Measurements from ENCODE around the gene SYK.

DNA sequence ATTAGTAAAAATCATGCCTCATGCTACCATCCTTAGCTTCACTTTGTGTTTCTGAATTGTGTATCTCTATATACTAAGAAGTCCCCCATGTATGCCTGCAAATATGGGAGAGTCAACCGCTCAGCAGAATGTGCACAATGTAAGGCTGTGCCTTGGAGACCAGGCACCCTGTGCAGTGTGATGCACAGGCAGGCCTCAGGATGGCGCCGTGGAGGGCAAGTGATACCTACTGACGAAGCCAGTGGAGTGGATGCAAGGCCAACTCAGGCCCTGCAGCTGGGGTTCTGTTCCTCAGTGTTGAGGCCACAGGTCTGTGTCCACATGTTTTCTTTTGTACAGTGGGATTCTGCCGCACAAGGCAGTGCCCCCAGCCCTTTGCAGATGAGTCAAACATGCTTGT, 28.4 kb downstream of the SYK start:
- TF ChIP-seq, protein P1, sequence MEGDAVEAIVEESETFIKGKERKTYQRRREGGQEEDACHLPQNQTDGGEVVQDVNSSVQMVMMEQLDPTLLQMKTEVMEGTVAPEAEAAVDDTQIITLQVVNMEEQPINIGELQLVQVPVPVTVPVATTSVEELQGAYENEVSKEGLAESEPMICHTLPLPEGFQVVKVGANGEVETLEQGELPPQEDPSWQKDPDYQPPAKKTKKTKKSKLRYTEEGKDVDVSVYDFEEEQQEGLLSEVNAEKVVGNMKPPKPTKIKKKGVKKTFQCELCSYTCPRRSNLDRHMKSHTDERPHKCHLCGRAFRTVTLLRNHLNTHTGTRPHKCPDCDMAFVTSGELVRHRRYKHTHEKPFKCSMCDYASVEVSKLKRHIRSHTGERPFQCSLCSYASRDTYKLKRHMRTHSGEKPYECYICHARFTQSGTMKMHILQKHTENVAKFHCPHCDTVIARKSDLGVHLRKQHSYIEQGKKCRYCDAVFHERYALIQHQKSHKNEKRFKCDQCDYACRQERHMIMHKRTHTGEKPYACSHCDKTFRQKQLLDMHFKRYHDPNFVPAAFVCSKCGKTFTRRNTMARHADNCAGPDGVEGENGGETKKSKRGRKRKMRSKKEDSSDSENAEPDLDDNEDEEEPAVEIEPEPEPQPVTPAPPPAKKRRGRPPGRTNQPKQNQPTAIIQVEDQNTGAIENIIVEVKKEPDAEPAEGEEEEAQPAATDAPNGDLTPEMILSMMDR (IDR thresholded peaks at IDR 0.05), result no peak
- TF ChIP-seq EZH2 (IDR thresholded peaks at IDR 0.05) (no peak), EZH2phosphoT487 (IDR thresholded peaks at IDR 0.05) (no peak)
